Epithelial cell of proximal tubule (primary cell): ENCODE results near the gene CIBAR2. TPM values are rescaled to one million over a fixed set of nuclear protein-coding genes. Genes with fewer than 3 reads are reported as not detected.

Experiments used
- DNase-seq: peaks from one replicate; pipeline ENCODE4 v3.0.0-alpha.2; 2011; ENCODE audit warnings: low read depth
- H3K4me3 ChIP-seq: 2 replicates; pipeline ENCODE4 v1.5.1; 2011; ENCODE audit warnings: low read depth, mild to moderate bottlenecking, low read length
- total RNA-seq: library from RNA; depleted of rRNA; stranded (reverse); fragments of >200 nt; gene quantifications from 2 replicates; pipeline ENCODE4 v1.2.3, GENCODE V29; 2015
- TF ChIP-seq, protein P1 (sequence below): conservative IDR thresholded peaks from 2 replicates; pipeline ENCODE4 v1.5.1; 2012; ENCODE audit warnings: low read depth, mild to moderate bottlenecking, low read length

CIBAR2 gene
- total RNA-seq, 1 donor from 2014 or later, result not detected

GRCh38 chr16:85156440-85156839 lies 44.2 kb upstream of the CIBAR2 start:
- TF ChIP-seq, protein P1, sequence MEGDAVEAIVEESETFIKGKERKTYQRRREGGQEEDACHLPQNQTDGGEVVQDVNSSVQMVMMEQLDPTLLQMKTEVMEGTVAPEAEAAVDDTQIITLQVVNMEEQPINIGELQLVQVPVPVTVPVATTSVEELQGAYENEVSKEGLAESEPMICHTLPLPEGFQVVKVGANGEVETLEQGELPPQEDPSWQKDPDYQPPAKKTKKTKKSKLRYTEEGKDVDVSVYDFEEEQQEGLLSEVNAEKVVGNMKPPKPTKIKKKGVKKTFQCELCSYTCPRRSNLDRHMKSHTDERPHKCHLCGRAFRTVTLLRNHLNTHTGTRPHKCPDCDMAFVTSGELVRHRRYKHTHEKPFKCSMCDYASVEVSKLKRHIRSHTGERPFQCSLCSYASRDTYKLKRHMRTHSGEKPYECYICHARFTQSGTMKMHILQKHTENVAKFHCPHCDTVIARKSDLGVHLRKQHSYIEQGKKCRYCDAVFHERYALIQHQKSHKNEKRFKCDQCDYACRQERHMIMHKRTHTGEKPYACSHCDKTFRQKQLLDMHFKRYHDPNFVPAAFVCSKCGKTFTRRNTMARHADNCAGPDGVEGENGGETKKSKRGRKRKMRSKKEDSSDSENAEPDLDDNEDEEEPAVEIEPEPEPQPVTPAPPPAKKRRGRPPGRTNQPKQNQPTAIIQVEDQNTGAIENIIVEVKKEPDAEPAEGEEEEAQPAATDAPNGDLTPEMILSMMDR, result no peak
- DNase-seq, result no peak
- H3K4me3 ChIP-seq, result no peak overlapping the region

GRCh38 chr16:85153656-85154091 lies 41.4 kb upstream of the CIBAR2 start:
- no peak overlapping the region for H3K4me3 ChIP-seq
- TF ChIP-seq, protein P1, result no peak
- DNase-seq, result no peak

DNA sequence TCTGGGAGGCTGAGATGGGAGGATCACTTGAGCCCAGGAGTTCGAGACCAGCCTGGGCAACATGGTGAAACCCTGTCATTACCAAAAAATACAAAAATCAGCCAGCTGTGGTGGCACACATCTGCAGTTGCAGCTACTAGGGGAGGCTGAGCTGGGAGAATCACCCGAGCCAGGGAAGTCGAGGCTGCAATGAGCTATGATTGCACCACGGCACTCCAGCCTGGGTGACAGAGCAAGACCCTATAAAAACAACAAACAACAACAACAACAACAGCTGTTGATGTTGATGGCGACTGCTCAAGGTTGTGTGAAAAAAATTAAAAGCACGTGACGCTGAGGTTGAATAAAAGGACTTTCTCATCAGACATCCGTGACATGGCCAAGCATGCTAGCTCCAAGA lies 40.8 kb upstream of the CIBAR2 start:
- H3K4me3 ChIP-seq, result no peak overlapping the region
- DNase-seq, result no peak
- TF ChIP-seq, protein P1, result no peak

DNA sequence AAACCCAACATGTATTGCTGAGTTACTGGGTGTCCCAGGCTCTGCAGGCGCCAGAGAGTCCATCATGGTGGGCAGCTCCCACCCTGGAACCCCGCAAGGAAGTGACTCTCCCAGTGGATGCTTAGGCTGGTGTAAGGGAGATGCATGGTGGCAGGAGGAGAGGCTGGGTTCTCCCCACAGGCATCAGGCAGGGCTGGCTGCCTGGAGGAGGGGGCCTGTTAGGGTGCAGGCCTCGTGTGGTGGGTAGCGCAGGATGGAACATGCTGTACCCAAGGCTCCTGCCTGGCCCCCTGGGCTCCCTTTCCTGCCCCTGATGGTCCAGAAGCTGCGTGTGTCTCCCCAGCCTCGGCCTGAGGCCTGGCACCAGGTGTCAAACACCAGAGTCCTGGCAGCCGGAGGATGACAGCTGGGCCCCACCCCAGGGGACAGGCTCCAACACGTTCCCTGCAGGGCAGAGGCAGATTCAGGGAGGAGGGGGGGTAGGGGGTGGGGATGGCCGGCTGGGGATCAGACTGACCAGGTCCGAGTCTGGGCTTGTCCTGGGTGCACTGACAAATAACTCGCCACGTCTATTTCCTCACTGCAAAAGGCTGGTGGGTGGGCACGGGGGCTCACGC lies 40.2 kb upstream of the CIBAR2 start:
- no peak for DNase-seq
- no peak overlapping the region for H3K4me3 ChIP-seq
- TF ChIP-seq, protein P1, result no peak

- no peak for DNase-seq
- no peak overlapping the region for H3K4me3 ChIP-seq
- TF ChIP-seq, protein P1, result no peak
Observed at GRCh38 chr16:85151603-85152413, 39.5 kb upstream of the CIBAR2 start.

DNA sequence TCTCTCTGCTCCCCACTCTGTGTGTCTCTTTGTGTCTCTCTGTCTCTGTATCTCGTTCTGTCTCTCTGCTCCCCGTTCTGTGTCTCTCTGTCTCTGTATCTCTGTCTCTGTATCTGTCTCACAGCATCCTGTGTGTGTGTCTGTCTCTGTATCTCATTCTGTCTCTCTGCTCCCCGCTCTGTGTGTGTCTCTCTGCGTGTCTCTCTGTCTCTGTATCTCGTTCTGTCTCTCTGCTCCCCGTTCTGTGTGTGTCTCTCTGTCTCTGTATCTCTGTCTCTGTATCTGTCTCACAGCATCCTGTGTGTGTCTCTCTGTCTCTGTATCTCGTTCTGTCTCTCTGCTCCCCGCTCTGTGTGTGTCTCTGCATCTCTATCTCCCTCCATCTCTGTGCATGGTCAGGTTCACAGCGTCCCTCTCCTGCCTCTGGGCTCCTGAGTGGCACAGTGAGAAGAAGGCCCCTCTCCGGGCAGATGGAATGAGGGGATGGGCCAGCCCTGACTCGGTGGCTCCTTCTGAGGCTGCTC lies 38.9 kb upstream of the CIBAR2 start:
- no peak overlapping the region for H3K4me3 ChIP-seq
- DNase-seq, result no peak
- TF ChIP-seq, protein P1, result no peak
